ENCODE measurements around the gene FKBP6. TPM values are rescaled to one million over a fixed set of nuclear protein-coding genes. Genes with fewer than 3 reads are reported as not detected.

The FKBP6 gene
- total and polyA plus RNA-seq, 2 of the 13 experiments (the other 11 are each of a cell fraction or from before 2014, with no cell fraction given) = 0.07 to 0.20 TPM

DNA sequence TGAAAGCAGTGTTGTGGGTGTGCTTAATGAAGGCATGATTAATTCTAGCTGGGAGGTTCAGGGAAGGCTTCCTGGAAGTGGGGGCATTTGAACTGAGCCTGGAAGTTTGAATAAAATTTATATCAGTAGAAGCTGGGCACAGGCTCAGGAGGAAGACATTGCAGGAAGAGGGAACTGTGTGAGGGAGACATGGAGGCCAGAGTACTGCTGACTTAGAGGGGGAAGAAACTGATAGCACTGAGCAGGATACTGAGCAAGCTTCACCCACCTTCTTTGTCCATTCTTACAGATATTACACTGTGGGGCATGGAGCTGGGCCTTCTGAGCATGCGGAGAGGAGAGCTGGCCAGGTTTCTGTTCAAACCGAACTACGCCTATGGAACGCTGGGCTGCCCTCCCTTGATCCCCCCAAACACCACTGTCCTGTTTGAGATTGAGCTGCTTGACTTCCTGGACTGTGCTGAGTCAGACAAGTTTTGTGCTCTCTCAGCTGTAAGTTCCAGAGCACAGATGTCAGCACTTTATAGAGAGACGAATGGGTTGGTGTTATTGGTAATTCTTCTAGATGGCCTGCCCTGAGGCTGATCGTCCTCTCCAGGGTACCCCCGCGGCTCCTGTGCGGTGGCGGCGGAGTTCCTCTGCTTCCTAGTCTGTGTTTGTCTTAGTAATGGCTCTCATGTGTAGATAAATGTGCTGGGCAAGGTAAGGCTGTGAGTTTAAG lies 2.1 kb downstream of the FKBP6 start:
- ChIA-PET CTCF (ENCODE audit: low intra/inter-chr PET ratio, low total read pairs) (no interaction called here), POLR2A (interaction anchor here (1.3 to 1.5 kb wide), 2 partner anchors 13 to 28 kb away, joined by 4 read pairs; no protein-coding TSS in a partner anchor)
- Histone ChIP-seq H3K9me3 (ENCODE audit: low read length) (no peaks in the 10 kb centered on the region), H3K36me3 (replicated peaks in 1 of 2; ENCODE audit: control insufficient read depth in 1 of 2, insufficient read depth in 2 of 2, low read length in 2 of 2) (no peaks in the 10 kb centered on the region), H4K20me1 (ENCODE audit: insufficient read depth, low read length) (no peaks in the 10 kb centered on the region), H3K4me3 (replicated peaks in 1 of 3; ENCODE audit: insufficient read depth in 1 of 3, low read depth in 2 of 3, low read length in 3 of 3) (peak overlapping the region in 2 of 3 experiments; percentile 5 to 29; a peak in 3 of 6 replicates), H3K4me2 (ENCODE audit: low read depth, low read length) (peak overlapping the region; percentile 68), H3K79me2 (ENCODE audit: insufficient read depth, low read length) (no peaks in the 10 kb centered on the region), H3K4me1 (ENCODE audit: insufficient read depth, low read length) (peaks cover 53% of the 10 kb centered on the region), H3K27me3 (ENCODE audit: control insufficient read depth in 1 of 2, insufficient read depth in 2 of 2, low read length in 2 of 2) (peaks cover 2 to 23% of the 10 kb centered on the region in 2 experiments; a peak in 2 of 5 replicates), H3K27ac (ENCODE audit: extremely low read length, insufficient read depth, low read length) (no peak overlapping the region), H3K9ac (ENCODE audit: insufficient read depth, low read depth, low read length) (peak overlapping the region; percentile 17; the same call in 1 of the 2 replicates), H2AFZ (ENCODE audit: low read length) (no peak overlapping the region)
- TF ChIP-seq ZNF768 (CRISPR knock-in tag; IDR thresholded peaks at IDR 0.05) (peak; percentile 35; the same call in 1 of the 2 replicates), ZNF841 (CRISPR knock-in tag; IDR thresholded peaks at IDR 0.05; ENCODE audit: borderline replicate concordance) (no peak), MAFF (IDR thresholded peaks at IDR 0.05; ENCODE audit: low read depth, low read length) (peak; percentile 86), EHMT2 (IDR thresholded peaks at IDR 0.05; ENCODE audit: borderline replicate concordance, low read depth, low read length) (no peak), TBX2 (CRISPR knock-in tag; IDR thresholded peaks at IDR 0.05; ENCODE audit: borderline replicate concordance) (peak; percentile 37; the same call in 1 of the 2 replicates), SAP130 (CRISPR knock-in tag; IDR thresholded peaks at IDR 0.05; ENCODE audit: low read depth) (peak; percentile 23; the same call in 1 of the 2 replicates), TOPORS (CRISPR knock-in tag; IDR thresholded peaks at IDR 0.05) (no peak), YEATS2 (CRISPR knock-in tag; IDR thresholded peaks at IDR 0.05; ENCODE audit: borderline replicate concordance) (no peak), CENPX (CRISPR knock-in tag; IDR thresholded peaks at IDR 0.05) (no peak), ZNF788 (CRISPR knock-in tag; IDR thresholded peaks at IDR 0.05; ENCODE audit: borderline replicate concordance) (0 out of 2 replicates have a peak, but pooled peaks have one; percentile 18), HMG20A (CRISPR knock-in tag; IDR thresholded peaks at IDR 0.05; ENCODE audit: borderline replicate concordance) (no peak), MAFK (conservative IDR thresholded peaks at IDR 0.05 in 1 of 2, IDR thresholded peaks at IDR 0.05 in 1 of 2; ENCODE audit: low read length in 2 of 2) (peak; percentile 85 to 86), SALL2 (CRISPR knock-in tag; IDR thresholded peaks at IDR 0.05) (no peak)
- TF ChIP-seq, protein P1, sequence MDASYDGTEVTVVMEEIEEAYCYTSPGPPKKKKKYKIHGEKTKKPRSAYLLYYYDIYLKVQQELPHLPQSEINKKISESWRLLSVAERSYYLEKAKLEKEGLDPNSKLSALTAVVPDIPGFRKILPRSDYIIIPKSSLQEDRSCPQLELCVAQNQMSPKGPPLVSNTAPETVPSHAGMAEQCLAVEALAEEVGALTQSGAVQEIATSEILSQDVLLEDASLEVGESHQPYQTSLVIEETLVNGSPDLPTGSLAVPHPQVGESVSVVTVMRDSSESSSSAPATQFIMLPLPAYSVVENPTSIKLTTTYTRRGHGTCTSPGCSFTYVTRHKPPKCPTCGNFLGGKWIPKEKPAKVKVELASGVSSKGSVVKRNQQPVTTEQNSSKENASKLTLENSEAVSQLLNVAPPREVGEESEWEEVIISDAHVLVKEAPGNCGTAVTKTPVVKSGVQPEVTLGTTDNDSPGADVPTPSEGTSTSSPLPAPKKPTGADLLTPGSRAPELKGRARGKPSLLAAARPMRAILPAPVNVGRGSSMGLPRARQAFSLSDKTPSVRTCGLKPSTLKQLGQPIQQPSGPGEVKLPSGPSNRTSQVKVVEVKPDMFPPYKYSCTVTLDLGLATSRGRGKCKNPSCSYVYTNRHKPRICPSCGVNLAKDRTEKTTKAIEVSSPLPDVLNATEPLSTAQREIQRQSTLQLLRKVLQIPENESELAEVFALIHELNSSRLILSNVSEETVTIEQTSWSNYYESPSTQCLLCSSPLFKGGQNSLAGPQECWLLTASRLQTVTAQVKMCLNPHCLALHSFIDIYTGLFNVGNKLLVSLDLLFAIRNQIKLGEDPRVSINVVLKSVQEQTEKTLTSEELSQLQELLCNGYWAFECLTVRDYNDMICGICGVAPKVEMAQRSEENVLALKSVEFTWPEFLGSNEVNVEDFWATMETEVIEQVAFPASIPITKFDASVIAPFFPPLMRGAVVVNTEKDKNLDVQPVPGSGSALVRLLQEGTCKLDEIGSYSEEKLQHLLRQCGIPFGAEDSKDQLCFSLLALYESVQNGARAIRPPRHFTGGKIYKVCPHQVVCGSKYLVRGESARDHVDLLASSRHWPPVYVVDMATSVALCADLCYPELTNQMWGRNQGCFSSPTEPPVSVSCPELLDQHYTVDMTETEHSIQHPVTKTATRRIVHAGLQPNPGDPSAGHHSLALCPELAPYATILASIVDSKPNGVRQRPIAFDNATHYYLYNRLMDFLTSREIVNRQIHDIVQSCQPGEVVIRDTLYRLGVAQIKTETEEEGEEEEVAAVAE (CRISPR knock-in tag; IDR thresholded peaks at IDR 0.05; ENCODE audit: borderline replicate concordance) = no peak
- 26% methylated on average over 9 of the region's 11 CpGs for WGBS (ENCODE audit: low lambda C conversion rate)
- BruUV-seq (replicated peaks) = no TSS peak
- ATAC-seq (peak; percentile 30), FAIRE-seq (no peak), DNase-seq (ENCODE audit: low spot score) (no peak)
- in situ Hi-C loops (cut with HindIII; ENCODE audit: extremely low pct_ligation_motif_present, low pct_unique_long_range_greater_than_20kb) (no loop called here), intact Hi-C loops (cut with micrococcal nuclease; ENCODE audit: unreplicated experiment) (no loop called here)

All from HepG2 (cell line).